Measurements from ENCODE around the gene DYNLL1. TPM values are rescaled to one million over a fixed set of nuclear protein-coding genes. Genes with fewer than 3 reads are reported as not detected.
A peak's percentile ranks its signal among the peaks of the same experiment; 100 is the strongest.

DYNLL1 gene
- total RNA-seq, 1 experiment from 2014 or later = 243 TPM

DNA sequence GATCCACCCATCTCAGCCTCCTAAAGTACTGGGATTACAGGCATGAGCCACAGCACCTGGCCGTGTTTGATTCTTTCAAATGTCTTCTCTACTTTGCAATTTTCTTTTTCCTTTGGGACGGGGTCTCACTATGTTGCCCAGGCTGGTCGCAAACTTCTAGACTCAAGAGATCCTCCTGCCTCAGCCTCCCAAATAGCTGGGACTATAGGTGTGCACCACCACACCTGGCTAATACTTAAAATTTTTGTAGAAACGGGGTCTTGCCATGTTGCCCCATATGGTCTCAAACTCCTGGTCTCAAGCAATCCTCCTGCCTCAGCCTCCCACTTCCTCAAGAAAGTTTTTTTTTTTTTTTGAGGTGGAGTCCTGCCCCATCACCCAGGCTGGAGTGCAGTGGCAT, 47.9 kb upstream of the DYNLL1 start:
- Histone ChIP-seq H3K9me3 (ENCODE audit: control insufficient read depth in 1 of 2, insufficient read depth in 1 of 2, low read depth in 1 of 2, low read length in 2 of 2) (no peaks in the 10 kb centered on the region), H3K9ac (ENCODE audit: low read length) (no peak overlapping the region), H3K79me2 (ENCODE audit: insufficient read depth, low read length) (peaks cover 88% of the 10 kb centered on the region), H4K20me1 (ENCODE audit: insufficient read depth) (peaks cover 11% of the 10 kb centered on the region; the same call in 1 of the 2 replicates), H3K4me3 (replicated peaks in 1 of 2; ENCODE audit: low read depth in 1 of 2, low read length in 2 of 2) (peak overlapping the region in 1 of 2 experiments; percentile 95; a peak in 1 of 4 replicates), H3K9me2 (ENCODE audit: insufficient read depth) (no peaks in the 10 kb centered on the region), H3K27ac (ENCODE audit: low read depth, low read length) (no peak overlapping the region), H3K27me3 (ENCODE audit: insufficient read depth, low read length) (no peaks in the 10 kb centered on the region), H3K4me2 (ENCODE audit: low read length) (peak overlapping the region; percentile 75), H2AFZ (ENCODE audit: low read depth, low read length, poor library complexity, severe bottlenecking) (no peak overlapping the region), H3K36me3 (ENCODE audit: control insufficient read depth in 1 of 2, insufficient read depth in 2 of 2, low read length in 2 of 2) (peaks cover 21 to 33% of the 10 kb centered on the region in 2 experiments; a peak in 3 of 4 replicates), H3K4me1 (ENCODE audit: control insufficient read depth in 1 of 2, insufficient read depth in 2 of 2, low read length in 2 of 2) (peaks cover 14 to 16% of the 10 kb centered on the region in 2 experiments)
- TF ChIP-seq RAD21 (IDR thresholded peaks at IDR 0.05; ENCODE audit: low read depth) (no peak), CBX3 (IDR thresholded peaks at IDR 0.05; ENCODE audit: low read depth) (no peak), CEBPB (IDR thresholded peaks at IDR 0.05; ENCODE audit: low read depth) (no peak), YY1 (IDR thresholded peaks at IDR 0.05; ENCODE audit: extremely low read depth, insufficient replicate concordance, low read depth, low read length) (no peak), FOSL1 (IDR thresholded peaks at IDR 0.05; ENCODE audit: low read depth) (no peak), EGR1 (IDR thresholded peaks at IDR 0.05; ENCODE audit: low read depth) (no peak), SIN3A (IDR thresholded peaks at IDR 0.05; ENCODE audit: low read depth) (no peak), ZNF274 (IDR thresholded peaks at IDR 0.05; ENCODE audit: low read depth, low read length) (no peak), POLR2A (IDR thresholded peaks at IDR 0.05; ENCODE audit: borderline replicate concordance, extremely low read depth, insufficient read depth, insufficient read length) (no peak), POLR2AphosphoS5 (IDR thresholded peaks at IDR 0.05; ENCODE audit: low read depth, low read length) (no peak), EZH2phosphoT487 (IDR thresholded peaks at IDR 0.05; ENCODE audit: borderline replicate concordance) (no peak), TCF7L2 (IDR thresholded peaks at IDR 0.05; ENCODE audit: borderline replicate concordance, extremely low read depth, insufficient read depth, insufficient read length) (no peak), JUND (IDR thresholded peaks at IDR 0.05) (no peak), ZFX (IDR thresholded peaks at IDR 0.05) (no peak), EZH2 (IDR thresholded peaks at IDR 0.05) (no peak)
- TF ChIP-seq, protein P1, sequence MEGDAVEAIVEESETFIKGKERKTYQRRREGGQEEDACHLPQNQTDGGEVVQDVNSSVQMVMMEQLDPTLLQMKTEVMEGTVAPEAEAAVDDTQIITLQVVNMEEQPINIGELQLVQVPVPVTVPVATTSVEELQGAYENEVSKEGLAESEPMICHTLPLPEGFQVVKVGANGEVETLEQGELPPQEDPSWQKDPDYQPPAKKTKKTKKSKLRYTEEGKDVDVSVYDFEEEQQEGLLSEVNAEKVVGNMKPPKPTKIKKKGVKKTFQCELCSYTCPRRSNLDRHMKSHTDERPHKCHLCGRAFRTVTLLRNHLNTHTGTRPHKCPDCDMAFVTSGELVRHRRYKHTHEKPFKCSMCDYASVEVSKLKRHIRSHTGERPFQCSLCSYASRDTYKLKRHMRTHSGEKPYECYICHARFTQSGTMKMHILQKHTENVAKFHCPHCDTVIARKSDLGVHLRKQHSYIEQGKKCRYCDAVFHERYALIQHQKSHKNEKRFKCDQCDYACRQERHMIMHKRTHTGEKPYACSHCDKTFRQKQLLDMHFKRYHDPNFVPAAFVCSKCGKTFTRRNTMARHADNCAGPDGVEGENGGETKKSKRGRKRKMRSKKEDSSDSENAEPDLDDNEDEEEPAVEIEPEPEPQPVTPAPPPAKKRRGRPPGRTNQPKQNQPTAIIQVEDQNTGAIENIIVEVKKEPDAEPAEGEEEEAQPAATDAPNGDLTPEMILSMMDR (IDR thresholded peaks at IDR 0.05 in 2 of 3, conservative IDR thresholded peaks at IDR 0.05 in 1 of 3; ENCODE audit: borderline replicate concordance in 1 of 3, insufficient read depth in 1 of 3, low read depth in 2 of 3, low read length in 2 of 3) = no peak
- TF ChIP-seq, protein P2, sequence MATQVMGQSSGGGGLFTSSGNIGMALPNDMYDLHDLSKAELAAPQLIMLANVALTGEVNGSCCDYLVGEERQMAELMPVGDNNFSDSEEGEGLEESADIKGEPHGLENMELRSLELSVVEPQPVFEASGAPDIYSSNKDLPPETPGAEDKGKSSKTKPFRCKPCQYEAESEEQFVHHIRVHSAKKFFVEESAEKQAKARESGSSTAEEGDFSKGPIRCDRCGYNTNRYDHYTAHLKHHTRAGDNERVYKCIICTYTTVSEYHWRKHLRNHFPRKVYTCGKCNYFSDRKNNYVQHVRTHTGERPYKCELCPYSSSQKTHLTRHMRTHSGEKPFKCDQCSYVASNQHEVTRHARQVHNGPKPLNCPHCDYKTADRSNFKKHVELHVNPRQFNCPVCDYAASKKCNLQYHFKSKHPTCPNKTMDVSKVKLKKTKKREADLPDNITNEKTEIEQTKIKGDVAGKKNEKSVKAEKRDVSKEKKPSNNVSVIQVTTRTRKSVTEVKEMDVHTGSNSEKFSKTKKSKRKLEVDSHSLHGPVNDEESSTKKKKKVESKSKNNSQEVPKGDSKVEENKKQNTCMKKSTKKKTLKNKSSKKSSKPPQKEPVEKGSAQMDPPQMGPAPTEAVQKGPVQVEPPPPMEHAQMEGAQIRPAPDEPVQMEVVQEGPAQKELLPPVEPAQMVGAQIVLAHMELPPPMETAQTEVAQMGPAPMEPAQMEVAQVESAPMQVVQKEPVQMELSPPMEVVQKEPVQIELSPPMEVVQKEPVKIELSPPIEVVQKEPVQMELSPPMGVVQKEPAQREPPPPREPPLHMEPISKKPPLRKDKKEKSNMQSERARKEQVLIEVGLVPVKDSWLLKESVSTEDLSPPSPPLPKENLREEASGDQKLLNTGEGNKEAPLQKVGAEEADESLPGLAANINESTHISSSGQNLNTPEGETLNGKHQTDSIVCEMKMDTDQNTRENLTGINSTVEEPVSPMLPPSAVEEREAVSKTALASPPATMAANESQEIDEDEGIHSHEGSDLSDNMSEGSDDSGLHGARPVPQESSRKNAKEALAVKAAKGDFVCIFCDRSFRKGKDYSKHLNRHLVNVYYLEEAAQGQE (IDR thresholded peaks at IDR 0.05; ENCODE audit: low read depth) = no peak
- TF ChIP-seq, protein P3, sequence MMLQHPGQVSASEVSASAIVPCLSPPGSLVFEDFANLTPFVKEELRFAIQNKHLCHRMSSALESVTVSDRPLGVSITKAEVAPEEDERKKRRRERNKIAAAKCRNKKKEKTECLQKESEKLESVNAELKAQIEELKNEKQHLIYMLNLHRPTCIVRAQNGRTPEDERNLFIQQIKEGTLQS (IDR thresholded peaks at IDR 0.05) = no peak
- TF ChIP-seq, protein P4, sequence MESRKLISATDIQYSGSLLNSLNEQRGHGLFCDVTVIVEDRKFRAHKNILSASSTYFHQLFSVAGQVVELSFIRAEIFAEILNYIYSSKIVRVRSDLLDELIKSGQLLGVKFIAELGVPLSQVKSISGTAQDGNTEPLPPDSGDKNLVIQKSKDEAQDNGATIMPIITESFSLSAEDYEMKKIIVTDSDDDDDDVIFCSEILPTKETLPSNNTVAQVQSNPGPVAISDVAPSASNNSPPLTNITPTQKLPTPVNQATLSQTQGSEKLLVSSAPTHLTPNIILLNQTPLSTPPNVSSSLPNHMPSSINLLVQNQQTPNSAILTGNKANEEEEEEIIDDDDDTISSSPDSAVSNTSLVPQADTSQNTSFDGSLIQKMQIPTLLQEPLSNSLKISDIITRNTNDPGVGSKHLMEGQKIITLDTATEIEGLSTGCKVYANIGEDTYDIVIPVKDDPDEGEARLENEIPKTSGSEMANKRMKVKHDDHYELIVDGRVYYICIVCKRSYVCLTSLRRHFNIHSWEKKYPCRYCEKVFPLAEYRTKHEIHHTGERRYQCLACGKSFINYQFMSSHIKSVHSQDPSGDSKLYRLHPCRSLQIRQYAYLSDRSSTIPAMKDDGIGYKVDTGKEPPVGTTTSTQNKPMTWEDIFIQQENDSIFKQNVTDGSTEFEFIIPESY (IDR thresholded peaks at IDR 0.05; ENCODE audit: extremely low read depth, insufficient replicate concordance, low read length) = no peak
- TF ChIP-seq, protein P5, sequence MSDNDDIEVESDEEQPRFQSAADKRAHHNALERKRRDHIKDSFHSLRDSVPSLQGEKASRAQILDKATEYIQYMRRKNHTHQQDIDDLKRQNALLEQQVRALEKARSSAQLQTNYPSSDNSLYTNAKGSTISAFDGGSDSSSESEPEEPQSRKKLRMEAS (IDR thresholded peaks at IDR 0.05) = no peak
- no TSS peak for BruUV-seq (replicated peaks)
- CTCF ChIA-PET = no interaction called here
- POLR2A ChIA-PET = interaction anchor here (1.3 kb wide), 1 partner anchor 10 kb away, joined by 3 read pairs; the partner anchor contains the start of gene COX6A1
- ATAC-seq (no peak), DNase-seq (ENCODE audit: low read depth, low spot score) (no peak)
- intact Hi-C loops (cut with micrococcal nuclease) = no loop called here
- RAD21 ChIA-PET (ENCODE audit: low non-redundant PET in 1 of 2, low total read pairs in 2 of 2, uncharacterized antibody in 2 of 2, unreplicated experiment in 2 of 2) = no interaction called here
